Memory B cell (primary cell): ENCODE measurements around the gene PIGU.
A peak's percentile ranks its signal among the peaks of the same experiment; 100 is the strongest.
"Not testable (repeated sequence)": the region's sequence is repeated elsewhere in the genome, so short reads cannot be mapped to it uniquely, and the experiment has no call there.

Experiments
- ATAC-seq: fragments of 150-1000 bp; cut with Tn5 transposase; 2 replicates; pipeline ENCODE4 v1.10.0; 2021; ENCODE audit warnings: low read depth, mild to moderate bottlenecking, moderate library complexity
- DNase-seq, 2 donors: peaks; one replicate each; pipeline ENCODE4 v3.0.0; 2022; ENCODE audit warnings: low spot score in 2 of 2
- H3K27ac Mint-ChIP-seq: one replicate; pipeline ENCODE4 v1.8.0; 2022; ENCODE audit warnings: mild to moderate bottlenecking, moderate library complexity, mixed read lengths
- H3K27me3 Mint-ChIP-seq: one replicate; pipeline ENCODE4 v1.8.0; 2022; ENCODE audit warnings: mixed read lengths
- H3K36me3 Mint-ChIP-seq: one replicate; pipeline ENCODE4 v1.8.0; 2022; ENCODE audit warnings: mild to moderate bottlenecking, mixed read lengths
- H3K4me1 Mint-ChIP-seq: one replicate; pipeline ENCODE4 v1.8.0; 2022; ENCODE audit warnings: mixed read lengths
- H3K4me3 Mint-ChIP-seq: one replicate; pipeline ENCODE4 v1.8.0; 2022; ENCODE audit warnings: mild to moderate bottlenecking, moderate library complexity, mixed read lengths
- H3K9me3 Mint-ChIP-seq: one replicate; pipeline ENCODE4 v1.8.0; 2022; ENCODE audit warnings: mixed read lengths

PIGU gene

DNA sequence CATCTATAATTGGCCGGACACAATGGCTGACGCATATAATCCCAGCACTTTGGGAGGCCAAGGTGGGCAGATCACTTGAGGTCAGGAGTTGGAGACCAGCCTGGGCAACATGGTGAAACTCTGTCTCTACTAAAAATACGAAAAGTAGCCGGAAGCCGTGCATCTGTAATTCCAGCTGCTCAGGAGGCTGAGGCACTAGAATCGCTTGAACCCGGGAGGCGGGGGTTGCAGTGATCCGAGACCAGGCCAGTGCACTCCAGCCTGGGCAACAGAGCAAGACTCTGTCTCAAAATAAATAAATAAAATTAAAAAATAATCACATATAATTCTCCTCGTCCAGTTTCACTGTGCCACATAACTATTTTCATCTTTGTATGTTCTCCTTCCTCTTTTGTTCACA, 157.1 kb downstream of the PIGU start:
- not testable (repeated sequence) for H3K27ac Mint-ChIP-seq, DNase-seq, H3K9me3 Mint-ChIP-seq, H3K4me3 Mint-ChIP-seq, H3K27me3 Mint-ChIP-seq, H3K36me3 Mint-ChIP-seq, ATAC-seq
- H3K4me1 Mint-ChIP-seq = peaks cover 21% of the 10 kb centered on the region

DNA sequence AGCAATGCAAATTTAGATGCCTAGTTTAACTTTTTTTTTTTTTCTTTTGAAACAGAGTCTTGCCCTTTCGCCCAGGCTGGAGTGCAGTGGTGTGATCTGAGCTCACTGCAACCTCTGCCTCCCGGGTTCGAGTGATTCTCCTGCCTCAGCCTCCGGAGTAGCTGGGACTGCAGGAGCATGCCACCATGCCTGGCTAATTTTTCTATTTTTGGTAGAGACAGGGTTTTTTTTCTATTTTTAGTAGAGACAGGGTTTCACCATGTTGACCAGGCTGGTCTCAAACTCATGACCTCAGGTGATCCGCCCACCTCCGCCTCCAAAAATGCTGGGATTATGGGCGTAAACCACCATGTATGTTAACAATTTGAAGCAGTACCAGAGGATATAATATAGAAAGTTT, 158.0 kb downstream of the PIGU start:
- not testable (repeated sequence) for H3K27ac Mint-ChIP-seq, H3K9me3 Mint-ChIP-seq, H3K4me3 Mint-ChIP-seq, H3K27me3 Mint-ChIP-seq, H3K36me3 Mint-ChIP-seq, DNase-seq, ATAC-seq
- H3K4me1 Mint-ChIP-seq = peaks cover 27% of the 10 kb centered on the region

DNA sequence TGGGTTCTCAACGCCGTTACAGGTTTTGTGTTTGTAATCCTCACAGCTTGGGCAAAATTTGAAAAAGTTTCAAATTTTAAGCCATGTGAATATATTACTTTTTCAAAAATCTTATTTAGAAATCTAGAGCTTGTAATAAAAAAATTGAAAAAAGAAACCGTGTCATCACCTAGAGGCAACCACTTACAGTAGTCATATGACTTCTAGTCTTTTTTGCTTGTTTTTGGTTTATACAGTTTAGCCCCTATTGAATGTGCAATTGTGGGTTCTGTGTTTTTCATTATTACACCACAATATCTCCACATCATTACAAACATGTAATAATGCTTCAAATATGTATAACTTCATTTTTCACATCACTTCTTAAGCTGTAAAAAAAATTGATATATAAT, 159.8 kb downstream of the PIGU start:
- Mint-ChIP-seq H3K36me3 (peaks cover 3% of the 10 kb centered on the region), H3K27me3 (no peaks in the 10 kb centered on the region), H3K9me3 (no peaks in the 10 kb centered on the region), H3K27ac (peak overlapping the region; percentile 98), H3K4me3 (peak overlapping the region; percentile 99), H3K4me1 (peaks cover 30% of the 10 kb centered on the region)
- DNase-seq (no peak), ATAC-seq (no peak)

DNA sequence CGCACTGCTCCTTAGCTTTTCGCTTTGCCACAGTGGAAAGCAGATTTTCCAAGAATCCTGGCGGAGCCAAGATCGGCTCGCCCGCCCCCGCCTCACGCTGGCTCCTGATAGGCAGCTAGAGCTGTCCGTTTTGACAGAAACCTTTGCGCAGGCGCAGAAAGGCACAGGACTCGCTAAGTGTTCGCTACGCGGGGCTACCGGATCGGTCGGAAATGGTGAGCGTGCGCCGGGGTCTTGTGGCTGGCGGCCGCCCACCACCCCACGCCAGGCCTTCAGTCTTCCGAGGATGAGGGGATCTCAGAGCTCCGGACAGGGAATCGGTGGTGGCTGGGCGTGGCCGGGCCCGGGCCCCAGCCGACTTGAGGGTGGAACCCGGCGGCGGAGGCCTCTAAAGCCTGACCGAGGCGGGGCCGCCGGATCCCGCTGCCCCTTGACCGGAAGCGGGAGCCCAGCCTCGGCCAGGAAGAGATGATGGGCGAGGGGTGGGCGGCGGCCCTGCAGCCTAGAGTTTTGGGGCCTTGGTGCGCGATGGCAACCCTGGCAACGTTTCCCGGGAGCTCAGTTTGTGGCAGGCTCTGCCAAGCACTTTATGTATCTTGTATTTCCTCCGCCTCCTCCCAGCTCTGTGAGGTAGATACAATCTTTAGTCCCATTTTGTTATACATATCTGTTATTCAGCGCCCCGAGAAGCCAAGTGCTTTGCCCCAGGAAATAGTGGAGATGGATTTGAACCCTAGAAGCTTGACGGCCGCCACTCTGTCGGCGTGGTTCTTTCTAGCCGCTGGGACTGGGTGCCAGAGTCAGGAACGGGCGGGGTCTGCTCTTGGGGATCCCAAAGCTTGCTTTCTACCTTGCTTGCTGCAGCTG, 160.4 kb downstream of the PIGU start, which contains the start of gene DYNLRB1:
TSS of gene DYNLRB1 (plus strand) at position 176 of the 867 bp plus-strand sequence. CDS start at position 213, 37 bp downstream.
- DNase-seq = peak; percentile 90 to 96
- Mint-ChIP-seq H3K4me3 (peak within 1 kb of the TSS; percentile 99), H3K9me3 (no peaks in the 10 kb centered on the region), H3K27ac (peak within 1 kb of the TSS; percentile 98), H3K36me3 (no peaks in the 10 kb centered on the region), H3K4me1 (peaks cover 27% of the 10 kb centered on the region), H3K27me3 (no peaks in the 10 kb centered on the region)
- ATAC-seq = peak; percentile 79

DNA sequence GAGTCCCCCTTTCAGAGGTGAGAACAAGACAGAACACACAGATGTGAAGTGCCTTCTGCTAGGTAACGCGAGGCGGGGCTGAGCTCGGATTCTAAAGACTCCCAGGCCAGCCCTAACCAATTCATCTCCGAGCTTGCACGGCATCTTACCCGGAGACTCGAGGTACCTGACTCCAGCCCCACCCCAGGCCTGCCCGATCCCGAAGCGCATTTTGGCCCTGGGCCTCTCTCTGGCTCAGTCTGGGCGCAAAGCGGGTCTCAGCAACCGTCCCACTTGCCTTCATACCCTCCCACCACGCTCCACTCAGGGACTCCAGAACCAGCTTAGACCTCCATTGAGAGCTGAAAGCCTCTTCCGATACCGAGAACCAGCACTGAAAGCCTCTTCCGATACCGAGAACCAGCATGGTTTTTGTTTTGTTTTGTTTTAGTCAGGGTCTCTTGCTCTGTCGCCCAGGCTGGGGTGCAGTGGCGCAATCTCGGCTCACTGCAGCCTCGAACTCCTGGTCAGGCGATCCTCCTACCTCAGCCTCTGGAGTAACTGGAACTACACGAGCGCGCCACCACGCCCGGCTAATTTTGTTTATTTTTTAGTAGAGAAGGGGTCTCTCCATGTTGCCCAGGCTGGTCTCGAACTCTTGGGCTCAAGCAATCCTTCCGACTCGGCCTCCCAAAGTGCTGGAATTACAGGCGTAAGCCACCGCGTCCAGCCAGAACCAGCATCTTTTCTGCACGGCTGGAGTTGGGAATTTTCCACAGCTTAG, 161.2 kb downstream of the PIGU start:
- ATAC-seq (peak; percentile 70), DNase-seq (peak; percentile 51 to 67)
- no peaks in the 10 kb centered on the region for H3K27me3 Mint-ChIP-seq
- peaks cover 27% of the 10 kb centered on the region for H3K4me1 Mint-ChIP-seq
- peak overlapping the region; percentile 99 for H3K4me3 Mint-ChIP-seq
- peak overlapping the region; percentile 98 for H3K27ac Mint-ChIP-seq
- no peaks in the 10 kb centered on the region for H3K36me3 Mint-ChIP-seq
- H3K9me3 Mint-ChIP-seq = no peaks in the 10 kb centered on the region

DNA sequence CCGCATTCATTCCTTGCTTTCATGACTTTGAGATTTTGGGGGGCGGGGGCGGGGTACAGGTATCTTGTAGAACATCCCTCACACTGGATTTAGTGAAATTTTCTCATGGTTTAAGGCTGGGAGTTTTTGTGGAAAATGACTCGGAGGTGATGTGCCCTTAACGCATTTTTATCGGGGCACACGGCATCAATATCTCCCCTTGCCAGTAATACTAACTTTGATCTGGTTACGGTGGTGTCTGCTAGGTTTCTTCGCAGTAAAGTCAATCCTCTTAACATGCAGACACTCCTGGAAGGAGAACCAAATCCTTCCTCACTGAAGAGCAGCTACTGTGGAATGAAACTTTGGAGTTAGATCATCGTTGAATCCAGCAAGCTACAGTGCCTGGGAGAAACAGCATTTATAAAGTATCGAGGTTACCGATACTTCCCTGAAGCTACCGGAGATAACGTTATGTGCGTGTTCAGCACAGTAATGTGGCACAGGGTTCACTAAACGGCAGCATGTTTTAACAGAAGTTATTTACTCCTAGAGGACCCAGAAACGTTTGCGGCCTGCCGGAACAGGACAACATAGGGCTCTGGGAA, 161.9 kb downstream of the PIGU start:
- Mint-ChIP-seq H3K4me1 (peaks cover 27% of the 10 kb centered on the region), H3K4me3 (peak overlapping the region; percentile 99), H3K36me3 (no peaks in the 10 kb centered on the region), H3K27me3 (no peaks in the 10 kb centered on the region), H3K27ac (peak overlapping the region; percentile 98), H3K9me3 (no peaks in the 10 kb centered on the region)
- DNase-seq (no peak), ATAC-seq (no peak)

DNA sequence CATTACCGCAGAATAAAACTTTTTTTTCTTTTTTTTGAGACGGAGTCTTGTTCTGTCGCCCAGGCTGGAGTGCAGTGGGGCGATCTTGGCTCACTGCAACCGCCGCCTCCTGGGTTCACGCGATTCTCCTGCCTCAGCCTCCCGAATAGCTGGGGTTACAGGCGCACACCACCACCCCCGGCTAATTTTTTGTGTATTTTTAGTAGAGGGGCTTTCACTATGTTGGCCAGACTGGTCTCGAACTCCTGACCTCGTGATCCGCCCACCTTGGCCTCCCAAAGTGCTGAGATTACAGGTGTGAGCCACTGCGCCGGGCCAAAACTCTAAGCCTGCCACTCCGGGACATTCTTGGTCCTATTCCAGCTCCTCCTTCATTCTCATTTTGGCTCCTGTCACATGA, 162.9 kb downstream of the PIGU start:
- ATAC-seq, H3K4me3 Mint-ChIP-seq, H3K36me3 Mint-ChIP-seq, H3K9me3 Mint-ChIP-seq, H3K27me3 Mint-ChIP-seq, DNase-seq: not testable (repeated sequence)
- Mint-ChIP-seq H3K27ac (peak overlapping the region; percentile 98), H3K4me1 (peaks cover 25% of the 10 kb centered on the region)

DNA sequence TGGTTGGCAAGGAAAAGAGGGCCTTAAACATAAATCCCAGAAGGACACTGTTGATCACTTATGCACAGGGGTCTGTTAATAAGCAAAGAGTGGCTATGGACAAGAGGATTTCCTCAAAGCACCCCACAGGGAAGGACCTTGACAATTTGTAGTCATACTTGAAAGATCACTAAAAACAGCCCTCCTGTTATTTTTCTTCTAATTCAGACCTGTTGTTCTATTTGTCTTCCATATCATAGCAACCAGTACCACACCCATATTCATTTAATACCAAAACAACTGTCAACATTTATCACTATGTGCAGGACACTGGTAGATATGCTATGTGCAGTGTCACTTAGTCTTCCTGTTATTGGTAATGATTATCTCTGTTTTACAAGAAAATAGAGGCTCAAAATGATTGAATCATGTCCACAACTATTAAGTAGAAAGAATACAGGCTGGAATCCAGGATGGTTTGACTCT, 163.9 kb downstream of the PIGU start:
- Mint-ChIP-seq H3K36me3 (peaks cover 4% of the 10 kb centered on the region), H3K27ac (peak overlapping the region; percentile 98), H3K4me1 (peaks cover 20% of the 10 kb centered on the region), H3K4me3 (no peak overlapping the region), H3K9me3 (no peaks in the 10 kb centered on the region), H3K27me3 (no peaks in the 10 kb centered on the region)
- no peak for ATAC-seq
- DNase-seq = no peak

DNA sequence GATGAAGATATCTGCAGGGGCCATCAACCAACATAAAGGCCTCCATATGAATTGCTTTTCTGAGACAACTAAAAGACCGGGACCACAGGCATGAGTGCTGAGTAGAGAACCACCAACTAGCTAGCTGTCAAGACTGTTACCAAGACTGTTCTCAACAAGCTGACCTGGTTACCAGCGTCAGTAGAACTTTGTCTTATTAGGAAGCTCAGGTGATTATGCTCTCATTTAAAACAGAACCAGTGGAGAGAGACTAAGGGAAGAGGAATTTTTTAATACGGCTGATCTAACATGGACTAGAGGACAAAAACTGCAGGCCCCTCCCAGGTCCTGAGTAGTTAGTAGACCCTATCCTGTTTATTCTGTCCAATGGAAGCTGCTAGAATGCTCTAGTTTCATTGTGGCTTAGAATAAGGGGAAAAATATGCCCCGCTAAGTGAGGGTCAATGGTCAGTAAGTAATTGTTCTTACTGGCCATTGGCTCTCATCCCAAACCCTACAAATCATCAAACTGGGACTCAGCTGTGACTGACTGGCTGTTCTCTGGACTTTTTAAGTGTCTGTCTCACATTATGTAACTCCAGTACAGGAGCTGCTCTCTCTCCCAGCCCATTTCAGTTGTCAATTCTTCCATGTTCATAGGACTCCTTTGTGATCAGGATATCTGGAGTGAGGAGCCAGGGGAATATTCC, 164.5 kb downstream of the PIGU start:
- Mint-ChIP-seq H3K27ac (peak overlapping the region; percentile 98), H3K36me3 (peaks cover 4% of the 10 kb centered on the region), H3K4me1 (peaks cover 17% of the 10 kb centered on the region), H3K9me3 (no peaks in the 10 kb centered on the region), H3K27me3 (no peaks in the 10 kb centered on the region), H3K4me3 (no peak overlapping the region)
- no peak for DNase-seq
- no peak for ATAC-seq

DNA sequence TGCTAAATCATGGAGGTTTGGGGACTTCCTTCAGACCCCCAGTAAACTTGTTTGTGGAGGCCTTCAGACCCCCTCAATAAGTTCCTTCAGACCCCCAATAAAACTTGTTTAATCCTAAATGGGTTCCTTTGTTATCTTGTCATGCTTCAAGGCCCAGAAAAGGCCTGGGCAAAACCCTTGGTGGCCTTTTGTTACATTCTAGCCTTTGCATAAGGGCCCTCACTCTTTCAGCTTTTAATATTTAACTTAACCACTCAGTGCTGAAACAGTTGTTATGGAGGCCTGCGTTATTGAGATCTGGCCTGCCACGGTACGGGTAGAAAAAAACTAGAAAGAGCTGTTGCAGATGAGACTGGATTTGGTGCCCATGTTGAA, 165.0 kb downstream of the PIGU start:
- DNase-seq (no peak), ATAC-seq (no peak)
- H3K27ac Mint-ChIP-seq = peak overlapping the region; percentile 98
- no peaks in the 10 kb centered on the region for H3K9me3 Mint-ChIP-seq
- peaks cover 17% of the 10 kb centered on the region for H3K4me1 Mint-ChIP-seq
- H3K36me3 Mint-ChIP-seq = peaks cover 4% of the 10 kb centered on the region
- no peak overlapping the region for H3K4me3 Mint-ChIP-seq
- no peaks in the 10 kb centered on the region for H3K27me3 Mint-ChIP-seq

DNA sequence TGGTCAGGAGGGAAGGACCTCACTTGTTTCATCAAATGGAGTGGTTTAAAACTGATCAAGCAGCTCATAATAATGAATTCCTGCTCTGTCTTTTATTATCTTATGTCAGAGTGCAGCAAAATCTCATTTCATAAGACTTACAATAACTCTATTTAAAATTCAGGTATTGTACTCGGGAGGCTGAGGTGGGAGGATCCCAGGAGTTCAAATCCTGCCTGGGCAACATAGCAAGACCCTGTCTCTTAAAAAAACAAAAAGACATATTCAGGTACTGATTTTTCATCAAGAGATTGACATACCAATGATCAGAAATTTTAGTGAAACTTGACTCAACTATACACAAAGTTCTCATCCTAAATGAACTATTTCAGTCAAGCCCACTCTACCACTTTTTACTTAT, 166.3 kb downstream of the PIGU start:
- peaks cover 17% of the 10 kb centered on the region for H3K4me1 Mint-ChIP-seq
- ATAC-seq = no peak
- H3K27me3 Mint-ChIP-seq = no peaks in the 10 kb centered on the region
- DNase-seq = no peak
- peak overlapping the region; percentile 60 for H3K27ac Mint-ChIP-seq
- H3K9me3 Mint-ChIP-seq = no peaks in the 10 kb centered on the region
- peaks cover 6% of the 10 kb centered on the region for H3K36me3 Mint-ChIP-seq
- no peak overlapping the region for H3K4me3 Mint-ChIP-seq
